GM21576 (cell line): ENCODE measurements around the gene SMAP1.

Experiments
- ATAC-seq: cut with Tn5 transposase; IDR thresholded peaks from one replicate; pipeline ENCODE4 v1.9.1; 2021; ENCODE audit warnings: mild to moderate bottlenecking, moderate library complexity; ENCODE audit not compliant: unreplicated experiment

SMAP1 gene

GRCh38 chr6:70680396-70680795 lies 12.7 kb downstream of the SMAP1 start:
- ATAC-seq = no peak

- no peak for ATAC-seq
Measured at GRCh38 chr6:70684794-70685493, 17.3 kb downstream of the SMAP1 start.

- no peak for ATAC-seq
Measured at GRCh38 chr6:70685494-70686180, 18.0 kb downstream of the SMAP1 start.

DNA sequence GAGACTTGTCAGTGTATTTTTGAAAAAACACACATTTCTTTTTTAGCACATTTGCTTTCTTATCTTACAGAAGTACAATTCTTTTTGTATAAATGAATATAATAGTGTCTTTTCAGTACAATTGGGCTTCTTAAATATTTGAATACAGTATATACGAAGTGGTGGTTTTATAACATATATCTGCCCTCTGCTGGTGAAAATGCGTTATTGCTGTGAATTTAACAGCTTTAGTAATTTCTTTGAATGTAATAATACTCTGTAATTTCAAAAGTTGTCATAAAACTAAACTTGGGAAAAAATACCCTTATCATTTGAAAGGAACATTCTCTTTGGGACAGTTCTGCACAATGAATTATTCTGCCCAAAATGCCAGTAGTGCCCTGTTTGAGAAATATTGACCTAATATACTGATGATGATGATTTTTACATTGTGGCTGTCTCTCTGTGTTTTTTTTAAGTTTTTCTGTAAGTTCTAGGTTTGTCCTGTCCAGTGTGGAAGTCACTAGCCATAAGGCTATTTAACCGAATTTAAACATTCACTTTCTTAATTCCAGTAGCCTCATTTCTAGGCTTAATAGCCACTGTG lies 19.0 kb downstream of the SMAP1 start:
- ATAC-seq = no peak

DNA sequence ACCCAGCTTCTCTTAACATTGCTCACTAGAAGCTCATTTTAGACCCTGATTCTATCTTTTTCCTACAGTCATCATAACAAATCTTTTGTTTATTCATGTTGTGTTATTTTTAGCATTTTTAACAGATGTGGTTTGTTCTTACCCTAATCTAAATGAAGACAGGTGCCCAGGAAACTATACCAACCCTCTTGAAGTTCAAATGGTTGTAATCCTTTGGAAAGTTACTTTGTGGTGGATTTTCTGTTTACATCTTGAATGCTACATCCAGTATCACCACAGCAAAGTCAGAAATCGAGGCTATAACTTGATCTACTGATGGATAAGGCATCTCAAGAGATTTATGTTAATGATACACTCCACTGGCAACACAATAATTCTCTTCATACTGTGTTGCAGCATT lies 26.2 kb downstream of the SMAP1 start:
- ATAC-seq = no peak

DNA sequence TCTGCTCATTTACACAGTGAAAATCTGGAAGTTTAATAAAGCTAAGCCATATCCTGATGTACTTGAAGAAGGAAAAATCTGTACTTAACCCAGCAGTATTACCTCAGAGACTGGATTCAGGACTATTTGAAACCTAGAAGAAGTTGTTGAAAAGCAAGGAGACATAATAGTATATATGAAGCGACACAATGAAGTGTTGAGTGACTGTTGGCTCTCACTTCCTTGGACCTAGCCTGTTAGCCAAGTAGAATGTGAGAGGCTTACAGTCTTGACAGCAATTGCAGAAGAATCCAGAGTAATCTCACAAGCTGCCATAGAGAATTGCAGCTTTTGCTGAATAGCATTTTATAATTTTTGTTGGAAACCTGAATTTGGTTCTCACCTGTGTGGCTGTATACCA lies 26.7 kb downstream of the SMAP1 start:
- no peak for ATAC-seq

DNA sequence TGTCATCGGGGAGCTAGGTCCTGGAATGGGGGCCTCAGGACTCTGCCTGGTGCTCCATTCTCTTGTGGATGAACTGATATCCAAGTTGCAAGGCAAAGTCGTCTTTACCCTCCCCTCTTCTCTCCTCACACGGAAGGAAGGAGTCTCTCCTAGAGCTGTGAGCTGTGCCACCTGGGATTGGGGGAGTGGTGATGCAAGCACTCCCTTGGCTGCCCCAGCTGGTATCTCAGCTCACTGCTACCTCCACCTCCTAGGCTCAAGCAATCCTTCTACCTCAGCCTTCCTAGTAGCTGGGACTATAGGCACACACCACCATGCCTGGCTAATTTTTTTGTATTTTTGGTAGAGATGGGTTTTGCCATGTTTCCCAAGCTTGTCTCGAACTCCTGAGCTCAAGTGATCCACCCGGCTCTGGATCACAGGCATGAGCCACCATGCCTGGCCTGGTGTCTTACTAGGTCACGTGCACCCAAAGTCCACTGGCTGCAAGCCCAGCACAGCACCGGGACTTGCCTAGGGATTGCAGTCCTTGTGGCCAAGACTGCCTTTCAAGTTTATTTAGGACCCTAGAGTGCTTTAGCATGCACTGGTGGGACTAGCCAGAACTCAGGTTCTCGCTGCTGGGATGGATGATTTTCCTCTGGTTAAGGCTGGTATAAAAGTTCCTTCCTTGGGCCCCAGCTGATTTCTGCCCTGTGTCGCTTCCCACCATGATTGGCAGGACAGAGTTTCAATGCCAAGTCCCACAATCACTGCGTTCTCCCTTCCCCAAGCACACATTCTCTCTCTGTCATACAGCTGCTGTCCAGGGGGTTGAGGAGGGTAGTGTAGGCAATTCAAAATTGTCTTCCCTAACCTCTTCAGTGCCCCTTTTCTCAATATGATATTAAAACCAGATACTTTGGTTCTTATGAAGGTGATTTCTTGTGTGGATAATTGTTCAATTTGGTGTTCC lies 33.5 kb downstream of the SMAP1 start:
- ATAC-seq = no peak

GRCh38 chr6:70705772-70706171 lies 38.1 kb downstream of the SMAP1 start:
- ATAC-seq = no peak

- no peak for ATAC-seq
Measured at GRCh38 chr6:70706491-70707123, 38.9 kb downstream of the SMAP1 start.

GRCh38 chr6:70707893-70708292 lies 40.2 kb downstream of the SMAP1 start:
- no peak for ATAC-seq

DNA sequence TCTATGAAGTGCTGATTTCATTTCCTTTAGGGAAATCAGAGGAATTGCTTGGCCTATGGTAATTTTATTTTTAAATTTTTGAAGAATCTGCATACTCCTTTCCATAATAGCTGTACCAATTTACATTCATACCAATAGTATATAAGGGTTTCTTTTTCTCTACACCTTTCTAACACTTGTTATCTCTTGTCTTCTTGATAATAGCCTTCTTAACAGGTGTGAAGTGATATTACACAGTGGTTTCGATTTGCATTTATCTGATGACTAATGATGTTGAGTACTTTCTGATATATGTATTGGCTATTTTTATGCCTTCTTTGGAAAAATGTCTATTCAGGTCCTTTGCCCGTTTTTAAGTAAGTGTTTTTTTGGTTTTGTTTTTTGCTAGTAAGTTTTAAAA lies 40.8 kb downstream of the SMAP1 start:
- ATAC-seq = no peak

- no peak for ATAC-seq
Measured at GRCh38 chr6:70709826-70710225, 42.1 kb downstream of the SMAP1 start.

DNA sequence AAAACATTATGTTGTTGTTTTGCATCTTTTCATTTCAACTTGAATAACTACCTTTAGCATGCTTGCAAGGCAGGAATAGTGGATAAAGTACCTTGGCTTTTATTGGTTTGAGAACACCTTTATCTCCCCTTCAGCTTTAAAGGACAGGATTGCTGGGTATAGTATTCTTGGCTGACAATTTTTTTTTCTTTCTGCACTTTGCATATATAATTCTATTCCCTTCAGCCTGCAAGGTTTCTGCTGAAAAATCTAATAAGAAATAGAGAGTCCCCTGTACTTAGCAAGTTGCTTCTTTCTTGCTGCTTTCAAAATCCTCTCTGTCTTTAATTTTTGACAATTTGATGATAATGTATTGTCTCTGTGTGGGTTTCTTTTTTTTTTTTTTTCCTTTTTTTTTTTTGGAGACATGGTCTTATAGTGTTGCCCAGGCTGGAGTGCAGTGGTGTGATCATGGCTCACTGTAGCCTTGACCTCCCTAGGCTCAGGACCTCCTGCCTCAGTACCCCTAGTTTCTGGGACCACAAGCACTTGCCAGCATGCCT lies 47.1 kb downstream of the SMAP1 start:
- ATAC-seq = no peak

- peak; percentile 63 for ATAC-seq
Measured at GRCh38 chr6:70717038-70717801, 49.5 kb downstream of the SMAP1 start.

DNA sequence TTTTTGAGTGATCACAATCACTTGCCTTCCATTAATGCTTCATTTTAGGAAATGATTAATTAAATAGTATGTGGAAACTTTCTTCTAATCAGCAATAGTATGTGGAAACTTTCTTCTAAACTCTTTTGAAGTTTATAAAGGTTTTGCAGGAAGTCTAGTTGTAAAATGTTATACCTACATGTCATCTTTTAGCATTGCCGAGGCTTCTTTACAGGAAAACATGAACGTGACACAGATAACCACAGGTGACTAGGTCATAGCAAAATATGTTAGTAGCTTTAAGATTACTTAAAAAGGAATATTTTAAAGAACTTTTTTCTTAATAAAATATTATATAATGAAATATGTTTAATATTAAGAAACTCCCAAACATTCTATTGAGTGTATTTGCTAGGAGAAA lies 56.8 kb downstream of the SMAP1 start:
- ATAC-seq = no peak

DNA sequence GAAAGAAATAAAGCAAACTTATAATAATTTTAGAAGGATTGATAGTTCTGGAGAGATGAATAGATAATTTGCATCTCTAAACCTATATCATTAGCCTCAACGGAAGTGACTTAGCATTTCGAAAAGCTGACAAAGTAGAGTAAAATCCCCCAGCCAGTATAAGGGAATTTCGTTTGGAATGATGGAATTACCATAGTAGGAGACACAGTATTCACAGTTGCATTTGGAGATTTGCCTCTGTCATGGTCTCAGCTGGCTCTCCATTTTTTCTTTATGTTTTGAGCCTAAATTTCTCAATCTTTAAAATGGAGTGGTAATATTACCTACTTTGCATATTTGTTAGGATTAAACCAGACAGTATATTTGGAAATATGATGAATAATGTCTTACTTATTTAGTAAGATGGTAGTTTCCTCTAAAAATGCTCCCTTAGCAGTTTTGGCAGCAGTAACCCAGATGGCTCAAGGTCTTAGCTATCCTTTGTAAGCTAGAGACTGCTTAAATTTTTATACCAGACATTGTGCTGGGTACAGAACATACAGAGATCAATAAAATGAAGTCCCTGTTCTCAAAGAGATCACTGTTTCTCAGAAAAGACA lies 58.2 kb downstream of the SMAP1 start:
- ATAC-seq = no peak

DNA sequence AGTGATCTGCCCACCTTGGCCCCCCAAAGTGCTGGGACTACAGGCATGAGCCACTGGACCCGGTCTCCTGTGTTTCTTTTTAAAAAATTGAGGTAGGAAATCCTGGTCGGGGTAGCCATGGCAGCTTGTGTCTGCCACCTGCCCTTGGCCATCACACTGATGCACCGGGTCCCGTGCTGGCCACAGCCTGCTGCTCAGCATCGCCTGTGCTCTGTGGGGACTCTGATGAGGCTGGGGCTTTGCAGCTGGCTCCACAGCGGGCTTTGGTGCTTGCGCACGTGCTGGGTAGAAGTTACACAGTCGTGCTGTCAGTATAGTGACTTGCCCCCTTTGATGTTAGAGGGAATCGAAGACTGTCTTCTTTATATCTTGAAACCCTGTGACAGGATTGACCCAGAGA lies 66.7 kb downstream of the SMAP1 start:
- no peak for ATAC-seq

- no peak for ATAC-seq
Measured at GRCh38 chr6:70734979-70735378, 67.3 kb downstream of the SMAP1 start.

DNA sequence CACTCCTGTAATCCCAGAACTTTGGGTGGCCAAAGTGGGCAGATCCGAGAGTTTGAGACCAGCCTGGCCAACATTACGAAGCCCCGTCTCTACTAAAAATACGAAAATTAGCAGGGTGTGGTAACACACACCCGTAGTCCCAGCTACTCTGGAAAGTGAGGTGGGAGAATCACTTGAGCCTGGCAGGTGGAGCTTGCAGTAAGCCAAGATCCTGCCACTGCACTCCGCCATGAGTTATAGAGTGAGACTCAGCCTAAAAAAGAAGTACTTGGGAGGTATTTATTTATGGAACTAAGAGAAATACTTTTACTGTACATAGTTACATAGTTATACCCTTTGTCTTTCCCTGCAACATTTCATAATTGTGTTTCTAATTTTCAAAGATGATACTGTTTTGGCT lies 67.8 kb downstream of the SMAP1 start:
- ATAC-seq = no peak
